HepG2 (cell line): Measurements from ENCODE around the gene PRCD. TPM values are rescaled to one million over a fixed set of nuclear protein-coding genes. Genes with fewer than 3 reads are reported as not detected.

Source experiments
- ATAC-seq: fragments of 200-7000 bp; cut with Tn5 transposase; 3 replicates; pipeline ENCODE4 v1.9.1; 2020; ENCODE audit warnings: mild to moderate bottlenecking, moderate library complexity
- BruUV-seq: library from RNA; stranded (reverse); fragments of 400-500 nt; replicated peaks from 2 replicates; lab custom pipeline; 2021; lab: Mats Ljungman, UMichigan
- CTCF ChIA-PET: fragments of 300-600 bp; formaldehyde crosslinking; extraction: SDS; loops from one replicate; lab custom pipeline; 2021; ENCODE audit warnings: low total read pairs, inconsistent platforms, low intra/inter-chr PET ratio; lab: Yijun Ruan, JAX
- POLR2A ChIA-PET: fragments of 350-600 bp; sonication (Branson Sonifier 250); formaldehyde crosslinking; loops from one replicate; lab custom pipeline; 2020; ENCODE audit warnings: antibody characterized with exemption, inconsistent platforms; lab: Yijun Ruan, JAX
- DNase-seq: peaks from one replicate; pipeline ENCODE4 v3.0.0-alpha.2; 2015; ENCODE audit warnings: low spot score
- FAIRE-seq: peaks from 3 replicates; lab custom pipeline; 2011; peaks lifted over from hg19 to GRCh38; lab: Jason Lieb, UNC
- H2AFZ ChIP-seq: one replicate; pipeline ENCODE4 v1.6.1; 2011; ENCODE audit warnings: low read length, inconsistent platforms
- H3K27ac ChIP-seq: fragments of 300-600 bp; 3 replicates; pipeline ENCODE4 v1.8.0; 2011; ENCODE audit warnings: mixed run types, mild to moderate bottlenecking, mixed read lengths, low read length, inconsistent platforms; ENCODE audit not compliant: insufficient read depth; ENCODE audit errors: extremely low read length
- H3K27me3 ChIP-seq, 2 experiments: fragments of 200-600 bp in 1 of 2; 2 replicates in 1 of 2; 3 replicates in 1 of 2; pipeline versions ENCODE4 v1.6.0 to v1.8.0; 2011; ENCODE audit warnings: low read length in 2 of 2, mild to moderate bottlenecking in 2 of 2, moderate library complexity in 2 of 2, inconsistent platforms in 1 of 2; ENCODE audit not compliant: insufficient read depth in 2 of 2, control insufficient read depth in 1 of 2
- H3K36me3 ChIP-seq, 2 experiments: fragments of 200-600 bp in 1 of 2; replicated peaks in 1 of 2; 2 replicates in 1 of 2; 3 replicates in 1 of 2; pipeline versions ENCODE4 v1.5.1 to v1.8.0; 2011; ENCODE audit warnings: low read length in 2 of 2, inconsistent platforms in 1 of 2; ENCODE audit not compliant: insufficient read depth in 2 of 2, control insufficient read depth in 1 of 2
- H3K4me1 ChIP-seq: 2 replicates; pipeline ENCODE4 v1.5.1; 2012; ENCODE audit warnings: low read length, inconsistent platforms; ENCODE audit not compliant: insufficient read depth
- H3K4me2 ChIP-seq: 2 replicates; pipeline ENCODE4 v1.6.0; 2011; ENCODE audit warnings: low read depth, low read length, inconsistent platforms
- H3K4me3 ChIP-seq, 3 experiments: fragments of 200-600 bp in 1 of 3; sonication (generic), shearing (Covaris generic) in 1 of 3; replicated peaks in 1 of 3; 2 replicates each; pipeline ENCODE4 v1.5.1; 2011 to 2016; ENCODE audit warnings: low read length in 3 of 3, inconsistent platforms in 2 of 3, low read depth in 2 of 3, mild to moderate bottlenecking in 2 of 3, control low read depth in 1 of 3, mixed read lengths in 1 of 3; ENCODE audit not compliant: insufficient read depth in 1 of 3
- H3K79me2 ChIP-seq: one replicate; pipeline ENCODE4 v1.6.1; 2011; ENCODE audit warnings: low read length, inconsistent platforms; ENCODE audit not compliant: insufficient read depth
- H3K9ac ChIP-seq: 2 replicates; pipeline ENCODE4 v1.6.0; 2011; ENCODE audit warnings: mild to moderate bottlenecking, low read depth, low read length, inconsistent platforms; ENCODE audit not compliant: insufficient read depth
- H3K9me3 ChIP-seq: 2 replicates; pipeline ENCODE4 v1.5.1; 2012; ENCODE audit warnings: mild to moderate bottlenecking, low read length
- H4K20me1 ChIP-seq: 2 replicates; pipeline ENCODE4 v1.6.0; 2011; ENCODE audit warnings: inconsistent platforms, mild to moderate bottlenecking, low read length, moderate library complexity; ENCODE audit not compliant: insufficient read depth
- ATM ChIP-seq: fragments of 450-650 bp; IDR thresholded peaks from 2 replicates; pipeline ENCODE4 v1.7.1; 2017; ENCODE audit warnings: mild to moderate bottlenecking, borderline replicate concordance
- BCLAF1 ChIP-seq: fragments of 450-650 bp; IDR thresholded peaks from 2 replicates; pipeline ENCODE4 v1.6.1; 2017; ENCODE audit warnings: mild to moderate bottlenecking
- BORCS8-MEF2B ChIP-seq: sonication (generic); formaldehyde crosslinking; IDR thresholded peaks from 2 replicates; pipeline ENCODE4 v1.8.0; 2022; ENCODE audit warnings: mild to moderate bottlenecking, missing genetic modification reagents
- EED ChIP-seq: sonication (generic); formaldehyde crosslinking; IDR thresholded peaks from 2 replicates; pipeline ENCODE4 v1.5.0; 2020; ENCODE audit warnings: mild to moderate bottlenecking, missing genetic modification reagents
- ETS1 ChIP-seq: sonication (generic); formaldehyde crosslinking; IDR thresholded peaks from 2 replicates; pipeline ENCODE4 v1.4.0; 2020; ENCODE audit warnings: missing genetic modification reagents
- MED13 ChIP-seq: sonication (generic); formaldehyde crosslinking; IDR thresholded peaks from 2 replicates; pipeline ENCODE4 v1.5.0; 2020; ENCODE audit warnings: missing genetic modification reagents
- NBN ChIP-seq: fragments of 450-650 bp; conservative IDR thresholded peaks from 2 replicates; pipeline ENCODE4 v1.6.1; 2017
- NFKB2 ChIP-seq: sonication (generic); formaldehyde crosslinking; IDR thresholded peaks from 2 replicates; pipeline ENCODE4 v1.4.0; 2020; ENCODE audit warnings: missing genetic modification reagents, borderline replicate concordance
- PPARG ChIP-seq: conservative IDR thresholded peaks from 2 replicates; pipeline ENCODE4 v1.6.1; 2016; ENCODE audit warnings: missing biosample characterization, missing genetic modification reagents
- SP5 ChIP-seq: IDR thresholded peaks from 2 replicates; pipeline ENCODE4 v1.6.1; 2016; ENCODE audit warnings: low read depth, borderline replicate concordance
- ZBTB20 ChIP-seq: sonication (generic); formaldehyde crosslinking; IDR thresholded peaks from 2 replicates; pipeline ENCODE4 v1.8.1; 2023; ENCODE audit warnings: missing genetic modification reagents, low read depth, mild to moderate bottlenecking, borderline replicate concordance
- ZMAT5 ChIP-seq: sonication (generic); formaldehyde crosslinking; IDR thresholded peaks from 2 replicates; pipeline ENCODE4 v1.5.0; 2020; ENCODE audit warnings: mild to moderate bottlenecking, low read depth, missing genetic modification reagents, borderline replicate concordance
- ZMYM4 ChIP-seq: sonication (generic); formaldehyde crosslinking; IDR thresholded peaks from 2 replicates; pipeline ENCODE4 v1.8.1; 2023; ENCODE audit warnings: mild to moderate bottlenecking, missing genetic modification reagents
- ZNF331 ChIP-seq: sonication (generic); formaldehyde crosslinking; IDR thresholded peaks from 2 replicates; pipeline ENCODE4 v1.4.0; 2020; ENCODE audit warnings: missing genetic modification reagents
- ZNF577 ChIP-seq: sonication (generic); formaldehyde crosslinking; IDR thresholded peaks from 2 replicates; pipeline ENCODE4 v1.4.0; 2020; ENCODE audit warnings: mild to moderate bottlenecking, low read depth, missing genetic modification reagents, borderline replicate concordance
- ZNF629 ChIP-seq: sonication (generic); formaldehyde crosslinking; conservative IDR thresholded peaks from 2 replicates; pipeline ENCODE4 v1.5.0; 2020; ENCODE audit warnings: missing genetic modification reagents
- ZNF670 ChIP-seq: sonication (generic); formaldehyde crosslinking; IDR thresholded peaks from 2 replicates; pipeline ENCODE4 v1.8.0; 2022; ENCODE audit warnings: mild to moderate bottlenecking, missing genetic modification reagents, borderline replicate concordance
- ZNF792 ChIP-seq: IDR thresholded peaks from 2 replicates; pipeline ENCODE4 v1.6.1; 2016
- WGBS: methylation state at CpG from one replicate; pipeline ENCODE4 v1.1.6; 2017; ENCODE audit warnings: low lambda C conversion rate; 5-methylcytosine and 5-hydroxymethylcytosine counted together
- in situ Hi-C: cut with HindIII; loops from 2 replicates; pipeline ENCODE4 v1.10.0; 2017; ENCODE audit warnings: low pct_unique_long_range_greater_than_20kb; ENCODE audit not compliant: extremely low pct_ligation_motif_present
- intact Hi-C: fragments of 100-400 bp; cut with micrococcal nuclease; formaldehyde crosslinking; loops from one replicate; pipeline ENCODE4 v1.10.0; 2022; ENCODE audit not compliant: unreplicated experiment
- polyA plus RNA-seq, 8 experiments: library from polyadenylated mRNA; depleted of rRNA in 3 of 8; stranded (reverse) in 7 of 8; unstranded in 1 of 8; fragments of >200 nt; fragmentation: Illumina TruSeq in 4 of 8; extraction: Trizol in 4 of 8; gene quantifications; 2 replicates each; pipeline versions ENCODE4 v1.2.1 to v1.2.3, GENCODE V29; 2011 to 2016; ENCODE audit warnings: low read depth in 4 of 8, missing spikeins in 1 of 8, mixed read lengths in 1 of 8; ENCODE audit not compliant: insufficient read depth in 1 of 8
- total RNA-seq, 5 experiments: library from RNA; depleted of rRNA; stranded (reverse); fragments of >200 nt; fragmentation: Illumina TruSeq; extraction: Trizol; gene quantifications; 2 replicates each; pipeline ENCODE4 v1.2.3, GENCODE V29; 2016; ENCODE audit warnings: low read depth in 1 of 5
- TF ChIP-seq, protein P1 (sequence below): sonication (generic); formaldehyde crosslinking; IDR thresholded peaks from 2 replicates; pipeline ENCODE4 v1.8.1; 2023; ENCODE audit warnings: mild to moderate bottlenecking, missing genetic modification reagents
- TF ChIP-seq, protein P2 (sequence below): sonication (generic); formaldehyde crosslinking; IDR thresholded peaks from 2 replicates; pipeline ENCODE4 v1.5.1; 2020; ENCODE audit warnings: missing genetic modification reagents, mild to moderate bottlenecking, borderline replicate concordance

Gene PRCD
- total and polyA plus RNA-seq, 2 of the 13 experiments (the other 11 are each of a cell fraction or from before 2014, with no cell fraction given), result 0.51 TPM; not detected in 1

GRCh38 chr17:76547642-76548202, 7.9 kb downstream of the PRCD start:
- FAIRE-seq, result peak; percentile 81
- CTCF ChIA-PET, result interaction anchor here (0.9 to 4.4 kb wide), 9 partner anchors 15 to 82 kb away, joined by 3 to 86 read pairs (median 6); partner anchors contain the start of gene ST6GALNAC2
- BruUV-seq, result no TSS peak
- no peak for DNase-seq
- no peak overlapping the region for H2AFZ ChIP-seq
- H3K27me3 ChIP-seq, result no peaks in the 10 kb centered on the region
- POLR2A ChIA-PET, result interaction anchor here (0.8 to 4.4 kb wide), 8 partner anchors 9 to 66 kb away, joined by 3 to 40 read pairs (median 17); partner anchors contain the start of gene RHBDF2
- WGBS, result 50% methylated on average over 2 of the region's 2 CpGs
- H3K27ac ChIP-seq, result no peak overlapping the region
- intact Hi-C loops, result loop anchor here (1.0 kb wide), 1 partner anchor 24 kb away; no protein-coding TSS in a partner anchor
- in situ Hi-C loops, result no loop called here
- ATAC-seq, result no peak
- peaks cover 7% of the 10 kb centered on the region; the same call in 1 of the 2 replicates for H4K20me1 ChIP-seq
- H3K4me2 ChIP-seq, result peak overlapping the region; percentile 93
- H3K9me3 ChIP-seq, result no peaks in the 10 kb centered on the region
- peaks cover 64% of the 10 kb centered on the region for H3K4me1 ChIP-seq
- H3K36me3 ChIP-seq, result peaks cover 7% of the 10 kb centered on the region in 2 experiments; a peak in 4 of 5 replicates
- peak overlapping the region in 2 of 3 experiments; percentile 66; a peak in 3 of 6 replicates for H3K4me3 ChIP-seq
- peak overlapping the region; percentile 63; the same call in 1 of the 2 replicates for H3K9ac ChIP-seq
- H3K79me2 ChIP-seq, result peaks cover 42% of the 10 kb centered on the region
- TF ChIP-seq BORCS8-MEF2B (no peak), BCLAF1 (no peak), SP5 (CRISPR knock-in tag) (no peak), NBN (peak; percentile 100), ZBTB20 (no peak), ZNF792 (CRISPR knock-in tag) (no peak), ZNF670 (CRISPR knock-in tag) (no peak), ETS1 (CRISPR knock-in tag) (no peak), ATM (no peak; the same call in 1 of the 2 replicates), EED (CRISPR knock-in tag) (no peak), NFKB2 (no peak), ZMYM4 (no peak), MED13 (CRISPR knock-in tag) (no peak), ZMAT5 (CRISPR knock-in tag) (no peak), ZNF331 (CRISPR knock-in tag) (no peak), ZNF629 (CRISPR knock-in tag) (no peak), PPARG (CRISPR knock-in tag) (no peak), ZNF577 (CRISPR knock-in tag) (no peak)
- TF ChIP-seq, protein P1, sequence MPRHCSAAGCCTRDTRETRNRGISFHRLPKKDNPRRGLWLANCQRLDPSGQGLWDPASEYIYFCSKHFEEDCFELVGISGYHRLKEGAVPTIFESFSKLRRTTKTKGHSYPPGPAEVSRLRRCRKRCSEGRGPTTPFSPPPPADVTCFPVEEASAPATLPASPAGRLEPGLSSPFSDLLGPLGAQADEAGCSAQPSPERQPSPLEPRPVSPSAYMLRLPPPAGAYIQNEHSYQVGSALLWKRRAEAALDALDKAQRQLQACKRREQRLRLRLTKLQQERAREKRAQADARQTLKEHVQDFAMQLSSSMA (CRISPR knock-in tag), result no peak
- TF ChIP-seq, protein P2, sequence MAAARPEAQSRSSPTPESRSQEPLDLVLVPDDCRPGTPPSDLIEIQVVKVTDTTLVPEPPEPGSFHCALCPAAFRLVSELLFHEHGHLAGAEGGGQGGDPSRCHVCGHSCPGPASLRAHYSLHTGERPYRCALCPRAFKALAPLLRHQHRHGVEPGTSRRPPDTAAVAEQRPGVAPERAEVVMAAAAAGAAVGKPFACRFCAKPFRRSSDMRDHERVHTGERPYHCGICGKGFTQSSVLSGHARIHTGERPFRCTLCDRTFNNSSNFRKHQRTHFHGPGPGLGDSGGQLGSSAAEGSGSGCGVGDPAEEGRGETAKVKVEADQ (CRISPR knock-in tag), result no peak
